Kidney tubule cell (primary cell): ENCODE measurements around the gene ULK3.
"Not testable (repeated sequence)": the region's sequence is repeated elsewhere in the genome, so short reads cannot be mapped to it uniquely, and the experiment has no call there.

Source experiments
- DNase-seq: peaks from one replicate; pipeline ENCODE4 v3.0.0-alpha.2; 2018; ENCODE audit warnings: low spot score

Gene ULK3, protein sequence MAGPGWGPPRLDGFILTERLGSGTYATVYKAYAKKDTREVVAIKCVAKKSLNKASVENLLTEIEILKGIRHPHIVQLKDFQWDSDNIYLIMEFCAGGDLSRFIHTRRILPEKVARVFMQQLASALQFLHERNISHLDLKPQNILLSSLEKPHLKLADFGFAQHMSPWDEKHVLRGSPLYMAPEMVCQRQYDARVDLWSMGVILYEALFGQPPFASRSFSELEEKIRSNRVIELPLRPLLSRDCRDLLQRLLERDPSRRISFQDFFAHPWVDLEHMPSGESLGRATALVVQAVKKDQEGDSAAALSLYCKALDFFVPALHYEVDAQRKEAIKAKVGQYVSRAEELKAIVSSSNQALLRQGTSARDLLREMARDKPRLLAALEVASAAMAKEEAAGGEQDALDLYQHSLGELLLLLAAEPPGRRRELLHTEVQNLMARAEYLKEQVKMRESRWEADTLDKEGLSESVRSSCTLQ

DNA sequence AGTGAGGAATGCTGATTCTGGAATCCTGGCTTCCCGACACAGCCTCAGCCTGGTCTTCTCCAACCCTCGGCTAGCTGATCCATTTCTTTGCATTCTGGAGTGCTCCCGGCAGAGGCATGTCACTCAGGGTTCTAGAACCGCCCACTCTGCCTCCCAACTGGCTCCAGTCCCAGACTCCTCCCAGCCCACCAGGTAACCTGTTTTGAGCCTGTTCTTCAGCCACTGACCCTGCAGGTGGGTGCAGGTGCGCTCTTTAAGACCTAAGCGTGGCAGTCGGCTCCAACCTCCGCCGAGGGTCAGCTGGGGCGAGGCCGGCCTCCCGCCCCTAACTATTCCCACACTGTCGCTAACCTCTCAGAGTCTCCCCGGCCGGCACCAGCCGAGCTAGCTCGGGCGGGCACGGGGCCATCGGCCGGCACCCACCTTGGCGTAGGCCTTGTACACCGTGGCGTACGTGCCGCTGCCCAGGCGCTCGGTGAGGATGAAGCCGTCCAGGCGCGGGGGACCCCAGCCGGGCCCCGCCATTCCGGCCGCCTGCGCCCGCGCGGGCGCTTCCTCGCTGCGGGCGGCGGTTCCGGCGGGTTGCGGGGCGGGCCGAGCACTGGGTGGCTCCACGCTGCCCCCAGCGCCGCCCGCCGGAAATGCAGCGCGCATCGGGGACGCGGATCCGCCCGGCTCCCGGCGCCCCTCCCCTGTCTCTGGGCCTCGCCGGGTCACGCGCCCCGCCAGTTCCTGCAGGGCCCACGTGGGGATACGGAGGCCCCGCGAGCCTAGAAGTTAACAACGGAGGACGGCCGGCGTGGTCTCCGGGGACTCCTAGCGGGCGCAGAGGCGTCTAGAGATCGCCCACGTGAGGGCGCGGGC, at the start of gene ULK3:
Gene ULK3 (minus strand): TSS at position 576 of the 864 bp plus-strand sequence. CDS start 51 bp downstream, at position 525.
- DNase-seq, result peak; percentile 87

DNA sequence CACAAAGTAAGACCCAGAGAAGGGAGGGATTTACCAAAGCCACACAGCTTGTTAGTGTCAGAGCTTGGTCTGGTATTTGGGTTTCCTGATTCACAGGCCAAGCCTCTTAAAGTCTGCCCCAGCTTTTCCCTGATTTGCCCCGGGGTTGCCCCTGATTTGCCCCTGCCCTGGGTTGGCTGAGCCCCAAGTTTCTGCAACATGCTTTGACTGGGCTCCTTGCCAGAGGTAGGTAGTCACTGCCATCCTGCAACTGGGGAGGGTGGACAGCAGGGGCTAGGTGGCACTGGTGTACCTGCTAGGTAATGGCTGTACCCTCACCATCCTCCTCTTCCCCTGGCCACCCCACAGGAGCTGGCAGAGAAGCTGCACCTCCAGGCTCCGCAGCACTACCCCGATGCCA, 49.4 kb upstream of the ULK3 start:
- peak; percentile 70 for DNase-seq

DNA sequence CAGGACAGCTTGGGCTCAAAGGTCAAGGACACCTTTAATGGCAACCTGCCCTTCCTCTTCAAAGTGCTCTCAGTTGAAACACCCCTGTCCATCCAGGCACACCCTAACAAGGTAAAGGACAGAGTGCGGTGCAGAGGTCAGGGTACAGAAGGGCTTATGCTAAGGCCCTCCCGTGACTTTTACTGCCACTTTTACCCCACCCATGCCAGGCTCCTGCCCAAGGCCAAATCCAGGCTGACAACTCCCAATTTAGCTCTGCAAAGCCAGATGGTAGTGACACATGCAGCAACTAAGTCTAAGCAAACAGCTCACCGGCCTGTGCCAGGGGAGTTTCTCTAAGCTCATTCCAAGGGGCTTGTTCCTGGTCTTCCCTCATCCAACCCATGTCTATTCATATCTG, 48.5 kb upstream of the ULK3 start:
- no peak for DNase-seq

DNA sequence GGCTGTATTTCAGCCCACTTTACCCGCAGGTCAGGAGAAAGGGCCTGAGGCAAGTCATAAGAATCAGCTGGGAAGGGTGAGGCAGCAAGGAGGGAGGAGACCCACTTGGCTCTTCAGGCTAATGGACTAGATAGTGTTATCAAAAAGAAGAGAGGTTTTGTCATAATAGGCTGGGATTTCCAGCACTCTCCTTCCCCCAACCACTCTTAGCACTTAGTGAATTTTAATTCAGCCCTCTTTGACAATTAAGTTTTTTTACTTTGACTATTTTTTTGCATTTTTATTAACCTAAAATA, 47.7 kb upstream of the ULK3 start:
- no peak for DNase-seq

DNA sequence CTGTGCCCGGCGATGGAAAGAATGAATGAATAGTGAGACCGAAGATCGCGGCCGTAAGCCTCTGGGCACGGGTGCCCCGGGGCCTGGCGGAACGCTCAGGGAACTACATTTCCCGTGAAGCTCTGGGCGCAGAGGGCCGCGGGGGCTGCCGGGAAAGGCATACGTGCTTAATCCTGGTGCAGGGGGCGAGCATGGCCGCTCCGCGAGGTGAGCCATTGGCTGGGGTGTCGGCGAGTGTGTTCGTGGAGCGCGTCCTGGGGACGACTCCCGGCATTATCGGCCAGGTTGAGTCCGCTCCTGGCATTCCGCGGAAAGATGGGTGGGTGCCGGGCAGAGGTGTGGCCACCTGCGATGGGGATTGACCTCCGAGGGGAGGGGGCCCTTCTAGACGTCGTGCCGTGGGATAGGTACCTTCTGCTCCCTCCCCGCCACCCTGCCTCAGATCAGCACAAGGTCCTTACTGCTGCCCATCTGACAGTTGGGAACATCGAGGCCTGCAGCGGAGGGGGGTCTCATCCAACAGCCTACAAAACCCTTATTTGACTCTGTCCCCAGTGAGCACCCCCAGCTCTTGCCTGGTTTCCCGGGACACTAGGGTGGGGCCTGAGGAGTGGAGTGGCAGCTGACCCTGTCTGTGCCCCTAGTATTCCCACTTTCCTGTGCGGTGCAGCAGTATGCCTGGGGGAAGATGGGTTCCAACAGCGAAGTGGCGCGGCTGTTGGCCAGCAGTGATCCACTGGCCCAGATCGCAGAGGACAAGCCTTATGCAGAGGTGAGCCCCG, 47.1 kb upstream of the ULK3 start, which contains the start of gene MPI:
Gene MPI (plus strand): TSS at position 160 of the 782 bp plus-strand sequence. CDS start 32 bp downstream, at position 192.
- peak; percentile 83 for DNase-seq

DNA sequence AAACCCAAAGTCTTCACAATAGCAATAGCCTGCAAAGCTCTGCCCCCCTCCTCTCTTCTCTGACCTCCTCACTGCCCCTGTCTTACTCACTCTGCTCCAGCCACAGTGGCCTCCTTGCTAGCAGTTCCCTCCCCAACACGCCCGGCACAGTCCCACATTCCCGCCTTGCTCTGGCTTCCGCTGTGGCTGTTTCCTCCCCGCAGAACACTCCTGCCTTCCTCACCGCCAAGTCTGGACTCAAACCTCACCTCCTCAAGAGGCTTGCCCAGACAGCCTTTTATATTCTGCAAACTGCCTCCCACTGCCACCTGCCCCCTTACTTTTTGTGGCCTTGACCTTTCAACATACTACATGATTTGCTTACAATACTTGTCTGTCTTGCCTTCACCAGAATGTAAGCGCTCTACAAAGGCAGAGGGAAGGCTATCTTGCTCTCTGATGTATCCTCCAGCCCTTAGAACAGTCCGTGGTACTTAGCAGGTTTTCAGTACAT, 46.5 kb upstream of the ULK3 start:
- DNase-seq, result peak; percentile 18

DNA sequence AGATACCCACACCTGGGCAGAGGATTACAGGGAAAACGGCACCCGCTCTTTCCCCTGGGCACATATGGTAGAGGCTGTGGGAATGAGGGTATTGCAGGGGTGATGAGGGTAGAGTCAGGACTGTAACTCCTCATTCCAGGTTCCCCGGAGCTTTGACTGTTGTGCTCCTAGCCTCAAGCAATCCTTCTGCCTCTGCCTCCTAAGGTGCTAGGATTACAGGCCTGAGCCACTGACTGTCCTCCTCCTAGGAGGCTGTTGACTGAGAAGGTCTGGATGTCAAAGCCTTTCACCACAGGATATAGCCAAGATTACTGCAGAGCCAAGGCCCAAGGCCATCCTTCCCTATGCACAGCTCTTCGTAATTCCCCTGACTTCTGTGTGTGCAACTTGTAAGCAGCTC, 45.8 kb upstream of the ULK3 start:
- no peak for DNase-seq

DNA sequence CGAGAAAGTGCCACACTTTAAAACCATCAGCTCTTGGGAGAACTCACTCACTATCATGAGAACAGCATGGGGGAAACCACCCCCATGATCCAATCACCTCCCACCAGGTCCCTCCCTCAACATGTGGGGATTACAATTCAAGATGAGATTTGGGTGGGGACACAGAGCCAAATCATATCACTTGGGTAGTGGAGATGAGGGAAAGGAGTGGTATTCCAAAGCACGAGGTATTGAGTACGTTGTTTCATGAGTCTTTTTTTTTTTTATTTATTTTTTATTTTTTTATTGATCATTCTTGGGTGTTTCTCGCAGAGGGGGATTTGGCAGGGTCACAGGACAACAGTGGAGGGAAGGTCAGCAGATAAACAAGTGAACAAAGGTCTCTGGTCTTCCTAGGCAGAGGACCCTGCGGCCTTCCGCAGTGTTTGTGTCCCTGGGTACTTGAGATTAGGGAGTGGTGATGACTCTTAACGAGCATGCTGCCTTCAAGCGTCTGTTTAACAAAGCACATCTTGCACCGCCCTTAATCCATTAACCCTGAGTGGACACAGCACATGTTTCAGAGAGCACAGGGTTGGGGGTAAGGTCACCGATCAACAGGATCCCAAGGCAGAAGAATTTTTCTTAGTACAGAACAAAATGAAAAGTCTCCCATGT, 44.7 kb upstream of the ULK3 start:
- DNase-seq, result not testable (repeated sequence)

DNA sequence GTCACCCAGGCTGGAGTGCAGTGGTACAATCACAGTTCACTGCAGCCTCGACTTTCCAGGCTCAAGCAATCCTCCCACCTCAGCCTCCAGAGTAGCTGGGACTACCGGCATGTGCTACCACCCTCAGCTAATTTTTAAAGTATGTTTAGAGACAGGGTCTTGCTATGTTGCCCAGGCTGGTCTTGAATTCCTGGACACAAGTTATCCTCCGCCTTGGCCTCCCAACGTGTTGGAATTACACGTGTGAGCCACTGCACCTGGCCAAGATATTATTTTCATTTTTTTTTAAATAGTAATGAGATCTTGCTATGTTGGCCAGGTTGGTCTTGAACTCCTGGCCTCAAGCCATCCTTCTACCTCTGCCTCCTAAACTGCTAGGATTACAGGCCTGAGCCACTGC, 42.5 kb upstream of the ULK3 start:
- no peak for DNase-seq

DNA sequence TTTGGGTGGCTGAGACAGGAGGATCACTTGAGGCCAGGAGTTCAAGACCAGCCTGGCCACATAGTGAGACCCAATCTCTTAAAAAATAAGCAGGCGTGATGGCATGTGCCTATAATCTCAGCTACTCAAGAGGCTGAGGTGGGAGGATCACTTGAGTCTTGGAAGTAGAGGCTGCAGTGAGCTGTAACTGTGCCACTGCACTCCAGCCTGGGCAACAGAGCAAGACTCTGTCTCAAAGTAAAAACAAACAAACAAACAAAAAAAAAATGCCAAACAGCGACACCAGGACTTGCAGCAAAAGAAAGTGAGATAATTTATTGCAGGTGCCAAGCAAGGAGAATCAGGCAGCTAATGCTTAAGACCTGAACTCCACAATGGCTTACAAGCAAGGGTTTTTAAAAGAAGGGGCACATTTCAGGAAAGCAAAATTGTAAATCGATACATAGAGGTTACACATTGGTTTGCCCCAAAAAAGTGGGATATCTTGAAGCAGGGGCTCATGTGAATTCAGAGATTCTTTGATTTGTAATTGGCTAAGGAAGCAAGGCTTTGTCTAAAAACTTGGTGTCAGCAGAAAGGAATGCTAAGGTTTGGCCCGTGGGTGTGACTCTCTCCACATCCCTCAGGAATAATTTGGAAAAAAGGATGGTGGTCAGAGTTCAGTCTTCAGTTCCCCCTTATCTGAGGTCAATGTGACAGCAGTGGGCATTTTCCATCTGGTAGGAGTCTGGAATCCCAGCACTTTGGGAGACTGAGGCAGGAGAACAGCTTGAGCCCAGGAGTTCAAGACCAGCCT, 41.7 kb upstream of the ULK3 start:
- peak; percentile 46 for DNase-seq

DNA sequence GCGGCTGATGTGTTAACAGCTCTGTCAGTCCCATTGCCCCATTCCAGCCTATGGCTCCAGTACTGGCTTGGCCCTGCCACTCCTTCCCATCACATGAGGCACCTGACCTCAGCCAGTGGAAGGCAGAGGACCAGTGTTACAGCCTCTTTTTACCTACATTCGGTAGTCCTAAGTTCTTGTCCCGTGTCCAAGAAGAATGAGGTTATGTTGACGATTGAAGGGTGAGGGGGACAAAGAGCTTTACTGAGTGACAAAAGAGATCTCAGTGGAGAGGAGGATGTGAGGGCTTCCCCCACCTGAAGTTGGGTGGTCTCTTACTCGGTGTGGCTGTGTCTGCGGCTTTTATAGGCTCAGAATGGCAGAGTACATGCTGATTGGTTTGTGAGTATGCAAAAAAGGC, 39.6 kb upstream of the ULK3 start:
- DNase-seq, result no peak

DNA sequence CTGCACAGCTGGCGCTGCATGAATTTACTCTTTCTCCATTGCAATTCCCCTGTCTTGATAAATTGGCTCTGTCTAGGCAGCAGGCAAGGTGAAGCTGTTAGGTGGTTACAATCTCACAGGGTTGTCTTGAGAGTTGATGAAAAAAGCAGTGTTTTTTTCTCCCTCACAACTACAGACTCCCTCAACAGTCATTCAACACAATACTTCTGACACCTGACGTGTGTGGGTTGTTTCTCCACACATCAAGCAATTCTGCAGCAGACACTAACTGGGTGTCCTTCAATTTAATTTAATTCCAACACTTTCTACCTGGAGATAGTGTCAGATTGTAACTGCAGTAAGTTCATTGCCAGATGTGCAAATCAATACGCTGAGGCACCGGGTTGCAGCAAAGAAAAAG, 35.3 kb upstream of the ULK3 start:
- DNase-seq, result no peak

DNA sequence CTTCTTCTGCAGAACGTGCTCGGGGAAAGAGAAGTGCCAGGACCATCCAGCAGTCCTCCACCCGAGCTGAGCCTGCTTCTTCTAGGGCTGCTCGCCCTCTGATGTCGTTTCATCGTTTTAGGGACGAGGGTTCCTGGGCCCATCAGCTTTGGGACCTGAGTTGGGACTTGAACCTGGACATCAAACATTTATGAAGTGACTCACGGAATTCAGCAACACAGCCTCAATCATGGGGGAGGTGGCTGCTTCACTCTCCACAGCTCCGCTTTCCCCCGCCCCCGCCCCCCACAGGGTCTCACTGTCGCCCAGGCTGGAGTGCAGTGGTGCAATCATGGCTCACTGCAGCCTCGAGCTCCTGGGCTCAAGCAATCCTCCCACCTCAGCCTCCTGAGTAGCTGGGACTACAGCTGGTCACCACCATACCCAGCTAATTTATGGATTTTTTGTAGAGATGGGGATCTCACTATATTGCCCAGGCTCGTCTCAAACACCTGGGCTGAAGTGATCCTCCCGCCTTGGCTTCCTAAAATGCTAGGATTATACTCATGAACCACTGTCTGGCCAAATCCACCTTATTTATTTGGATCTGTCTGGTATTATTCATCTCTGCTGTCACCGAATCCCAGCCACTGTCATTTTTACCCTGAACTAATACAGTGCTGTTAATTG, 30.9 kb upstream of the ULK3 start:
- DNase-seq, result no peak

DNA sequence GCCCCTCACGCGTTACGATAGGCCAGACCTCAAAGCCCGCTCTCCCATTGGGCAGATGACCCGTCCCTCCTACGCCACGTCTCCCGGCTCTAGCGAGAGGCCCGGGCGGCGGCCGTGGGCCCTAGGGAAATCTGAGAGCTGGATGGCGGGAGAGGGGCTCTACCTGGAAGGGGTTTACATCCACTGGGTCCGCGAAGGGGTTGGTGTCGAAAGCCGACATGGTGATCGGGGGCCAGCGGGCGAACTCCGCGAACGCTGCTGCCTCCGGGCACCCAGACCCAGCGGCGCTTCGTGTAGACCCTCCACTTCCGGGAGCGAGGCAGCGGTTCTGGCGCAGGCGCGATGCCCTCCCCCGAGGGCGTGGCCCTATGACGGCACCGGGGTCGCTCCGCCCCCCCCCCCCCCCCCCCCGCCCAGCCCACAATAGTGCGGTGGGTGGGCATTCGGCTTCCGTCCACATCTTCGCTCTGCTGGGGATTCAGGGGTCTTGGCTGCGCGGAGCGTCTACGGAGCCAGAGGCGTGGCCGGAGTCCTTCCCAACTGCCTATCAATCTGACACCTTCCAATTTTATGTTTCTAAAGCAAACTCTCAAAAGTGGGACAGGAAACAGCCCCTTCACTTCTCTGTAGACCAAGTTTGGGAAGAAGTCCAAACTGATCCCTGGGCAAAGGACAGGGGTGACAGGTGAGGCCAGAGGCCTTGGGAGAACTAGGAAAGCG, 30.2 kb upstream of the ULK3 start, which contains the start of gene SCAMP2:
Gene SCAMP2 (minus strand): TSS at position 330 of the 720 bp plus-strand sequence. CDS start 110 bp downstream, at position 220.
- DNase-seq, result peak; percentile 93

DNA sequence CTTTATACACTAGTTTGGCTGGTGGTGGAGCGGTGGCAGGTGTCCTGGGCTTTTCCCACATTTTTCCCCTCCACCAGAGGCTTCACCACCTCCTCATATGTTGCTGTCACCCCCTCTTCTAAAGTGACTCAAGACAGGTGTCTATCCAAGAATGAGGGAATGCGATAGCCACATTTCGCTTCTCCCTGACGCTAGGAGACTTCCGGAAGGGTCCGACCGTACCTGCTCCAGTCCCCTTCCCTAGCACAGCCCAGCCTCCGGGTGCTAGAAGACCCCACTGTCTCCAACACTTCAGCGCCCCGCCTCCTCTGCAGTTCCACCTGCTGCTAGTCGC, 29.7 kb upstream of the ULK3 start:
- no peak for DNase-seq

DNA sequence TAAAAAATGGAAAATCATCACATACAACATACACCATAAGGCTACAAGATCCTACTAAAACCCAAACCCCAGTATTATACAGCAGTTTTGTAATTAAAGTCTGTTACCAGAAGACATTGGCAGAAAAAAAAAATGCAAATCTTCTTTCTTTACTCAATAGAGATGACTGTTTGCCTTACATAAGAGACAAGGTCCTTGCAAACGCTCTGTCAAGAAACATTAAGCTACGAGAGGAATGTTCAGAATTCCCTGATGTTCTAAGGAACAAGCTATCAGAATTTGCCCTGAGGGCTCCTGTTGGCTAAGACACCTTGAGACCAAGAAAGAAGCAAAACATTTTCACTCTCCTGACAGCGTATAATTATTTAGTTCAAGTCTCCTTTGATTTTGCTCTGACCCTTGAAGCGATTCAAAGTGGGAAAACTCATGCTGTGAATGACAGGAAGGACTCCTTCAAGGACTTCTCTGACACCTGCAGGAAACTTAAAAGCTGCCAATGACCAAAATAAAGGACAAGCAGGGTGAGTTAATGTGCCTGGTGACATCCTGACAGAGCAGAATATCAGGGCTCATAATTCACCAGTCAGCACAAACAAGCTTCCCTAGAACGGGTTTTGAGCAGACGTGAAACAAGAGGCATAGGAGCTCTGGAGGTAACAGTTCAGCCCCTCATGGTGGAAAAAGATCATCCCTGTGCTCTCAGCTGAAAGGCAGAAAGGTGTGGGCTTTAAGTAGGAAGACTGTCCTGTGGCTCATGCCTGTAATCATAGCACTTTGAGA, 27.7 kb upstream of the ULK3 start:
- peak; percentile 20 for DNase-seq

DNA sequence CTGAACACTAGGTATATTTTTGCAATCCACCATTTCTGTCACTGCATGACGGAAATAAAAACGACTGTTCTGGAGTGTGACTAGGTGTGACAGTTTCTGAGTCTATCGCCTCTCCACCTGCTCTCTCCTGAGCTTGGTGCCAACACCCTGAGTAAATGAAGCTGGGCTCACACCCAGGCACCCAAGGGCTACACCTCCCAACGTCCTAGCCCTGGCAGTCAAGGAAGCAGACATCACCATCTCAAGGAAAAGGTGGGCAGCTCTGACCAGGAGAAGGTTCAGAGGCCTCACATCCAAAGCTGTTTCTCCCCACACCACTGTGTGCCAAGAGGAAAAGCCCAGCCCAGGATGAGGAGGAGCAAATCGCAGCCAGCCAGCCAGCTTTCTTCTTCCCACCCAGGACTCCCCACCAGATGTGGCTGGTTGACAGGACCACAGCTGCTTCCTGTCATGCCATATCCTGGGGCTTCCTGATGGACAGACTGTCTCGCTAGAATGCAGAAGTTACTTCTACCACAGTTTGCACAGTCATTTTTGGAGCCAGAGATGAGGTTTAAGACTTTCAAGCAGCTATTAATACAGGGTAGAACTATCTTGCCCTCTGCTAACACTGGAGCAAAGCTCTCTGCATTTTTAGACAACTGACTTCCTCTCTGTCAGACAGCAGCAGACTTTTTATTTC, 26.9 kb upstream of the ULK3 start:
- DNase-seq, result no peak

DNA sequence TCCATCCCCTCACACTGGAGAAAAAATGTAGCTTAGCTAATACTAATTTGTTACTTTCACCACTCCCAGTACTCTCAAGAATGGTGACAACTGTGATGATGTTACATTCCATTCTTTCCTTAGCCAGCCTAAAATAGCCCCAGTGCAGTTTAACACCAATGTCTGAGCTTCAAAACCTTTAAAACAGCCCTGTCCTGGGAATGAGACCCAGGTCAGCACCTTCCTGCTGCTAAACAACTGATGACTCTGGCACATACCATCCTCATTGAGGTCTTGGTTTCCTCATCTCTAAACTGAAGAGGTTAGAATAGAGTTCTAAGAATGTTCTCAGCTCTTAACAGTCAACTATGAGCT, 26.4 kb upstream of the ULK3 start:
- no peak for DNase-seq
